Non-pigmented ciliary epithelial cell (primary cell): ENCODE results near the gene BNC2.
A peak's percentile ranks its signal among the peaks of the same experiment; 100 is the strongest.
"Not testable (repeated sequence)": the region's sequence is repeated elsewhere in the genome, so short reads cannot be mapped to it uniquely, and the experiment has no call there.

Experiments
- DNase-seq: peaks from one replicate; pipeline ENCODE4 v3.0.0-alpha.2; 2010; ENCODE audit warnings: low read depth

BNC2 gene

GRCh38 chr9:16870596-16871335 is at the start of gene BNC2:
BNC2 (minus strand) TSS chr9:16870670; CDS start chr9:16870648, 22 bp downstream.
- DNase-seq = no peak

- DNase-seq = no peak
Measured at GRCh38 chr9:16918920-16919319, 48.5 kb upstream of the BNC2 start.

- no peak for DNase-seq
Measured at GRCh38 chr9:16915126-16915831, 44.8 kb upstream of the BNC2 start.

GRCh38 chr9:16912197-16912596 is 41.7 kb upstream of the BNC2 start:
- DNase-seq = no peak

- not testable (repeated sequence) for DNase-seq
Measured at GRCh38 chr9:16908206-16908605, 37.7 kb upstream of the BNC2 start.

GRCh38 chr9:16904655-16905054 is 34.2 kb upstream of the BNC2 start:
- DNase-seq = no peak

GRCh38 chr9:16901590-16901989 is 31.1 kb upstream of the BNC2 start:
- DNase-seq = no peak

- DNase-seq = no peak
Measured at GRCh38 chr9:16899606-16900005, 29.1 kb upstream of the BNC2 start.

GRCh38 chr9:16898464-16898863 is 28.0 kb upstream of the BNC2 start:
- no peak for DNase-seq

- no peak for DNase-seq
Measured at GRCh38 chr9:16888594-16888993, 18.1 kb upstream of the BNC2 start.

- no peak for DNase-seq
Measured at GRCh38 chr9:16885931-16886330, 15.5 kb upstream of the BNC2 start.

GRCh38 chr9:16884952-16885513 is 14.6 kb upstream of the BNC2 start:
- no peak for DNase-seq

- no peak for DNase-seq
Measured at GRCh38 chr9:16884373-16884772, 13.9 kb upstream of the BNC2 start.

GRCh38 chr9:16883586-16883985 is 13.1 kb upstream of the BNC2 start:
- DNase-seq = no peak

GRCh38 chr9:16882440-16882839 is 12.0 kb upstream of the BNC2 start:
- DNase-seq = not testable (repeated sequence)

- DNase-seq = no peak
Measured at GRCh38 chr9:16879416-16879815, 8.9 kb upstream of the BNC2 start.

- no peak for DNase-seq
Measured at GRCh38 chr9:16877256-16877655, 6.8 kb upstream of the BNC2 start.

GRCh38 chr9:16873126-16873802 is 2.8 kb upstream of the BNC2 start:
- no peak for DNase-seq

GRCh38 chr9:16871336-16872151 is 1.1 kb upstream of the BNC2 start:
- peak; percentile 61 for DNase-seq

- DNase-seq = no peak
Measured at GRCh38 chr9:16869882-16870595, 431 bp downstream of the BNC2 start.
